Activated T-cell treated with anti-CD3 and anti-CD28 coated beads, Interleukin-2, amount 50 U/mL, for 4 hours (primary cell): ENCODE data around the gene MPL. TPM values are rescaled to one million over a fixed set of nuclear protein-coding genes. Genes with fewer than 3 reads are reported as not detected.

Experiments
- ATAC-seq, 2 donors: fragments of 200-7000 bp; cut with Tn5 transposase; one replicate each; pipeline ENCODE4 v1.10.0; 2021
- DNase-seq: peaks from one replicate; pipeline ENCODE4 v3.0.0-alpha.2; 2020
- H3K27me3 Mint-ChIP-seq: one replicate; pipeline ENCODE4 v1.8.0; 2021; ENCODE audit warnings: low read depth, mixed read lengths
- H3K36me3 Mint-ChIP-seq: one replicate; pipeline ENCODE4 v1.8.0; 2022; ENCODE audit warnings: mixed read lengths; ENCODE audit not compliant: insufficient read depth
- H3K4me1 Mint-ChIP-seq: one replicate; pipeline ENCODE4 v1.8.0; 2021; ENCODE audit warnings: low read depth, mixed read lengths
- H3K4me3 Mint-ChIP-seq: one replicate; pipeline ENCODE4 v1.8.0; 2021; ENCODE audit warnings: mild to moderate bottlenecking, moderate library complexity, mixed read lengths
- H3K9me3 Mint-ChIP-seq: one replicate; pipeline ENCODE4 v1.8.0; 2021; ENCODE audit warnings: mixed read lengths
- total RNA-seq, 3 donors: library from RNA; stranded (reverse); gene quantifications; one replicate each; pipeline ENCODE4 v1.2.1, GENCODE V29; 2021

Gene MPL
- total RNA-seq, 3 donors from 2014 or later: not detected

- Mint-ChIP-seq H3K4me1 (peaks cover 13% of the 10 kb centered on the region), H3K4me3 (no peak overlapping the region), H3K27me3 (peaks cover 2% of the 10 kb centered on the region), H3K9me3 (peaks cover 22% of the 10 kb centered on the region), H3K36me3 (no peaks in the 10 kb centered on the region)
- ATAC-seq (no peak), DNase-seq (no peak)
Measured at GRCh38 chr1:43327549-43328292, 9.9 kb upstream of the MPL start.

- H3K4me3 Mint-ChIP-seq: no peak overlapping the region
- DNase-seq (peak; percentile 29), ATAC-seq (peak; percentile 96)
- H3K4me1 Mint-ChIP-seq: peaks cover 13% of the 10 kb centered on the region
- H3K9me3 Mint-ChIP-seq: peaks cover 11% of the 10 kb centered on the region
- H3K36me3 Mint-ChIP-seq: no peaks in the 10 kb centered on the region
- peaks cover 2% of the 10 kb centered on the region for H3K27me3 Mint-ChIP-seq
Measured at GRCh38 chr1:43329995-43330751, 7.4 kb upstream of the MPL start.

GRCh38 chr1:43331688-43332087, 5.9 kb upstream of the MPL start:
- ATAC-seq (no peak), DNase-seq (no peak)

GRCh38 chr1:43334453-43335205, 3.0 kb upstream of the MPL start:
- Mint-ChIP-seq H3K27me3 (peaks cover 2% of the 10 kb centered on the region), H3K4me3 (no peak overlapping the region), H3K4me1 (peaks cover 7% of the 10 kb centered on the region), H3K9me3 (no peaks in the 10 kb centered on the region), H3K36me3 (no peaks in the 10 kb centered on the region)
- DNase-seq (no peak), ATAC-seq (no peak)

More at GRCh38 chr1:43331688-43332087, 5.9 kb upstream of the MPL start:
- H3K4me1 Mint-ChIP-seq: peaks cover 13% of the 10 kb centered on the region
- peaks cover 4% of the 10 kb centered on the region for H3K9me3 Mint-ChIP-seq
- H3K27me3 Mint-ChIP-seq: peaks cover 2% of the 10 kb centered on the region
- H3K36me3 Mint-ChIP-seq: no peaks in the 10 kb centered on the region
- no peak overlapping the region for H3K4me3 Mint-ChIP-seq

GRCh38 chr1:43338001-43338400, 383 bp downstream of the MPL start:
- H3K36me3 Mint-ChIP-seq: no peaks in the 10 kb centered on the region
- ATAC-seq (no peak), DNase-seq (no peak)
- H3K4me3 Mint-ChIP-seq: no peak overlapping the region
- no peaks in the 10 kb centered on the region for H3K27me3 Mint-ChIP-seq
- no peaks in the 10 kb centered on the region for H3K9me3 Mint-ChIP-seq
- H3K4me1 Mint-ChIP-seq: no peaks in the 10 kb centered on the region

- no peaks in the 10 kb centered on the region for H3K4me1 Mint-ChIP-seq
- no peaks in the 10 kb centered on the region for H3K27me3 Mint-ChIP-seq
- no peaks in the 10 kb centered on the region for H3K36me3 Mint-ChIP-seq
- H3K9me3 Mint-ChIP-seq: no peaks in the 10 kb centered on the region
- DNase-seq: no peak
- no peak for ATAC-seq
- no peak overlapping the region for H3K4me3 Mint-ChIP-seq
Measured at GRCh38 chr1:43339584-43340232, 2.1 kb downstream of the MPL start.

GRCh38 chr1:43340559-43340958, 2.9 kb downstream of the MPL start:
- Mint-ChIP-seq H3K36me3 (no peaks in the 10 kb centered on the region), H3K27me3 (no peaks in the 10 kb centered on the region), H3K4me1 (no peaks in the 10 kb centered on the region), H3K4me3 (no peak overlapping the region), H3K9me3 (no peaks in the 10 kb centered on the region)
- ATAC-seq (no peak), DNase-seq (no peak)

GRCh38 chr1:43344267-43344850, 6.7 kb downstream of the MPL start:
- Mint-ChIP-seq H3K36me3 (no peaks in the 10 kb centered on the region), H3K4me1 (peaks cover under 1% of the 10 kb centered on the region), H3K4me3 (no peak overlapping the region), H3K27me3 (no peaks in the 10 kb centered on the region), H3K9me3 (no peaks in the 10 kb centered on the region)
- no peak for DNase-seq
- ATAC-seq: no peak

GRCh38 chr1:43345120-43345519, 7.5 kb downstream of the MPL start:
- no peaks in the 10 kb centered on the region for H3K9me3 Mint-ChIP-seq

GRCh38 chr1:43346636-43347035, 9.0 kb downstream of the MPL start:
- no peak for DNase-seq
- no peaks in the 10 kb centered on the region for H3K27me3 Mint-ChIP-seq
- no peak for ATAC-seq
- H3K9me3 Mint-ChIP-seq: no peaks in the 10 kb centered on the region
- H3K4me1 Mint-ChIP-seq: peaks cover 6% of the 10 kb centered on the region
- H3K36me3 Mint-ChIP-seq: no peaks in the 10 kb centered on the region
- no peak overlapping the region for H3K4me3 Mint-ChIP-seq

More at GRCh38 chr1:43345120-43345519, 7.5 kb downstream of the MPL start:
- Mint-ChIP-seq H3K27me3 (no peaks in the 10 kb centered on the region), H3K4me1 (peaks cover 6% of the 10 kb centered on the region), H3K36me3 (no peaks in the 10 kb centered on the region), H3K4me3 (no peak overlapping the region)
- DNase-seq (no peak), ATAC-seq (no peak)

GRCh38 chr1:43348343-43348808, 10.8 kb downstream of the MPL start:
- H3K4me1 Mint-ChIP-seq: peaks cover 6% of the 10 kb centered on the region
- ATAC-seq: no peak
- no peaks in the 10 kb centered on the region for H3K27me3 Mint-ChIP-seq

GRCh38 chr1:43348809-43349593, 11.4 kb downstream of the MPL start:
- H3K4me3 Mint-ChIP-seq: peak overlapping the region; percentile 68
- no peaks in the 10 kb centered on the region for H3K36me3 Mint-ChIP-seq
- no peaks in the 10 kb centered on the region for H3K27me3 Mint-ChIP-seq
- ATAC-seq (peak; percentile 79 to 85), DNase-seq (peak; percentile 42)
- no peaks in the 10 kb centered on the region for H3K9me3 Mint-ChIP-seq
- peaks cover 6% of the 10 kb centered on the region for H3K4me1 Mint-ChIP-seq

More at GRCh38 chr1:43348343-43348808, 10.8 kb downstream of the MPL start:
- Mint-ChIP-seq H3K9me3 (no peaks in the 10 kb centered on the region), H3K36me3 (no peaks in the 10 kb centered on the region), H3K4me3 (no peak overlapping the region)
- DNase-seq: no peak
